K562 (cell line): ENCODE measurements around the gene ALB. TPM values are rescaled to one million over a fixed set of nuclear protein-coding genes. Genes with fewer than 3 reads are reported as not detected.

ENCODE experiments used
- ATAC-seq: fragments of 200-7000 bp; cut with Tn5 transposase; 3 replicates; pipeline ENCODE4 v1.9.1; 2020; ENCODE audit warnings: moderate library complexity
- BruUV-seq: library from RNA; stranded (reverse); fragments of 400-500 nt; replicated peaks from 2 replicates; lab custom pipeline; 2021; lab: Mats Ljungman, UMichigan
- CTCF ChIA-PET: fragments of 300-600 bp; formaldehyde crosslinking; extraction: SDS; loops from one replicate; lab custom pipeline; 2021; ENCODE audit warnings: low intra/inter-chr PET ratio; lab: Yijun Ruan, JAX
- POLR2A ChIA-PET: fragments of 300-600, 350-650 bp; sonication (Branson Sonifier 250); formaldehyde crosslinking; extraction: SDS; loops from one replicate; lab custom pipeline; 2021; ENCODE audit warnings: antibody characterized with exemption, inconsistent platforms; lab: Yijun Ruan, JAX
- DNase-seq, 4 experiments: peaks; one replicate each; pipeline versions ENCODE4 v3.0.0 to v3.0.0-alpha.2; 2011 to 2018; ENCODE audit warnings: low spot score in 3 of 4, mixed read lengths in 3 of 4; ENCODE audit errors: extremely low read depth in 1 of 4
- FAIRE-seq: peaks from 2 replicates; lab custom pipeline; 2011; peaks lifted over from hg19 to GRCh38; lab: Jason Lieb, UNC
- H2AFZ ChIP-seq: 2 replicates; pipeline ENCODE4 v1.6.0; 2011; ENCODE audit warnings: low read depth, low read length, control low read depth, inconsistent platforms
- H3K27ac ChIP-seq: fragments of 200-600 bp; 3 replicates; pipeline ENCODE4 v1.8.0; 2011; ENCODE audit warnings: low read depth, mild to moderate bottlenecking, control low read depth, inconsistent platforms, low read length, moderate library complexity, mixed read lengths; ENCODE audit errors: extremely low read depth
- H3K27me3 ChIP-seq, 2 experiments: fragments of 300-600 bp in 1 of 2; 2 replicates in 1 of 2; 3 replicates in 1 of 2; pipeline versions ENCODE4 v1.6.0 to v1.8.0; 2011; ENCODE audit warnings: inconsistent platforms in 2 of 2, low read length in 2 of 2, mild to moderate bottlenecking in 1 of 2, mixed read lengths in 1 of 2, moderate library complexity in 1 of 2; ENCODE audit not compliant: control insufficient read depth in 2 of 2, insufficient read depth in 2 of 2
- H3K36me3 ChIP-seq: fragments of 300-600 bp; 3 replicates; pipeline ENCODE4 v1.8.0; 2011; ENCODE audit warnings: mild to moderate bottlenecking, low read length, inconsistent platforms; ENCODE audit not compliant: control insufficient read depth, insufficient read depth
- H3K4me1 ChIP-seq, 2 experiments: fragments of 200-600 bp in 1 of 2; replicated peaks in 1 of 2; 2 replicates in 1 of 2; 3 replicates in 1 of 2; pipeline versions ENCODE4 v1.5.1 to v1.8.0; 2011; ENCODE audit warnings: inconsistent platforms in 2 of 2, low read length in 2 of 2, mild to moderate bottlenecking in 1 of 2, mixed read lengths in 1 of 2, moderate library complexity in 1 of 2; ENCODE audit not compliant: control insufficient read depth in 2 of 2, insufficient read depth in 2 of 2
- H3K4me2 ChIP-seq: 2 replicates; pipeline ENCODE4 v1.6.1; 2011; ENCODE audit warnings: low read length, control low read depth, inconsistent platforms, mixed read lengths; ENCODE audit not compliant: insufficient read depth
- H3K4me3 ChIP-seq: fragments of 200-600 bp; sonication (generic), shearing (Covaris generic); 2 replicates; pipeline ENCODE4 v1.5.1; 2016; ENCODE audit warnings: control low read depth, inconsistent platforms
- H3K79me2 ChIP-seq: fragments of 200-600 bp; 3 replicates; pipeline ENCODE4 v1.8.0; 2011; ENCODE audit warnings: low read length, inconsistent platforms; ENCODE audit not compliant: control insufficient read depth, insufficient read depth
- H3K9ac ChIP-seq, 2 experiments: 2 replicates each; pipeline versions ENCODE4 v1.6.0 to v1.6.1; 2011; ENCODE audit warnings: low read depth in 2 of 2, low read length in 2 of 2, control low read depth in 1 of 2, inconsistent platforms in 1 of 2, mild to moderate bottlenecking in 1 of 2, mixed read lengths in 1 of 2; ENCODE audit not compliant: insufficient read depth in 1 of 2
- H3K9me1 ChIP-seq: one replicate; pipeline ENCODE4 v1.6.0; 2011; ENCODE audit warnings: inconsistent platforms, mild to moderate bottlenecking, low read length, moderate library complexity; ENCODE audit not compliant: control insufficient read depth, insufficient read depth
- H3K9me3 ChIP-seq: replicated peaks from 2 replicates; pipeline ENCODE4 v1.5.1; 2011; ENCODE audit warnings: low read depth, low read length, inconsistent platforms; ENCODE audit not compliant: control insufficient read depth, insufficient read depth
- H4K20me1 ChIP-seq: replicated peaks from 2 replicates; pipeline ENCODE4 v1.6.1; 2011; ENCODE audit warnings: low read length, inconsistent platforms, mixed read lengths; ENCODE audit not compliant: control insufficient read depth, insufficient read depth
- BRD4 ChIP-seq: fragments of 200-600 bp; sonication (generic); IDR thresholded peaks from 2 replicates; pipeline ENCODE4 v1.6.1; 2017; ENCODE audit warnings: inconsistent platforms
- HDAC6 ChIP-seq: IDR thresholded peaks from 2 replicates; pipeline ENCODE4 v1.6.1; 2012; ENCODE audit warnings: low read depth, mild to moderate bottlenecking, control low read depth, inconsistent platforms, low read length, moderate library complexity
- KDM4B ChIP-seq, 2 experiments: fragments of 450-650 bp in 1 of 2; sonication (generic) in 1 of 2; IDR thresholded peaks; 2 replicates each; pipeline ENCODE4 v1.6.1; 2016 to 2017; ENCODE audit warnings: borderline replicate concordance in 2 of 2, antibody characterized with exemption in 1 of 2, low read depth in 1 of 2, mild to moderate bottlenecking in 1 of 2
- LCOR ChIP-seq: sonication (generic); formaldehyde crosslinking; IDR thresholded peaks from 2 replicates; pipeline ENCODE4 v1.8.0; 2022; ENCODE audit warnings: mild to moderate bottlenecking, missing genetic modification reagents
- MIER1 ChIP-seq: fragments of 450-650 bp; IDR thresholded peaks from 2 replicates; pipeline ENCODE4 v1.6.1; 2016; ENCODE audit warnings: antibody characterized with exemption, mild to moderate bottlenecking, low read depth
- SREBF1 ChIP-seq: fragments of 150-350 bp; IDR thresholded peaks from 2 replicates; pipeline ENCODE4 v1.6.1; 2014; ENCODE audit warnings: antibody characterized with exemption, low read depth, low read length, borderline replicate concordance
- SRF ChIP-seq, 2 experiments: fragments of 250-450, 450-650 bp in 1 of 2; sonication (Bioruptor Pico) in 1 of 2; sonication (generic) in 1 of 2; formaldehyde crosslinking; IDR thresholded peaks; 2 replicates each; pipeline versions ENCODE4 v1.5.0 to v1.5.1; 2020 to 2022; ENCODE audit warnings: mild to moderate bottlenecking in 1 of 2, missing genetic modification reagents in 1 of 2
- XRCC3 ChIP-seq: fragments of 450-650 bp; IDR thresholded peaks from 2 replicates; pipeline ENCODE4 v1.6.1; 2017; ENCODE audit warnings: mild to moderate bottlenecking, moderate library complexity
- ZBTB49 ChIP-seq: sonication (generic); formaldehyde crosslinking; IDR thresholded peaks from 2 replicates; pipeline ENCODE4 v1.8.0; 2022; ENCODE audit warnings: missing genetic modification reagents, mild to moderate bottlenecking, borderline replicate concordance
- ZNF277 ChIP-seq: fragments of 250-450 bp; sonication (Bioruptor Pico); IDR thresholded peaks from 2 replicates; pipeline ENCODE4 v1.8.0; 2022; ENCODE audit warnings: inconsistent platforms, mild to moderate bottlenecking, moderate library complexity, borderline replicate concordance
- ZNF511 ChIP-seq: sonication (generic); formaldehyde crosslinking; IDR thresholded peaks from 2 replicates; pipeline ENCODE4 v1.8.0; 2022; ENCODE audit warnings: mild to moderate bottlenecking, missing genetic modification reagents
- ZNF583 ChIP-seq: fragments of 250-450 bp; sonication (Bioruptor Pico); IDR thresholded peaks from 2 replicates; pipeline ENCODE4 v1.4.0; 2020
- WGBS: fragments of 100-300 bp; shearing (Covaris generic); methylation state at CpG from one replicate; pipeline ENCODE4 v1.1.6; 2016; ENCODE audit warnings: low coverage, mixed read lengths; ENCODE audit not compliant: insufficient coverage; ENCODE audit errors: missing lambda C conversion rate; 5-methylcytosine and 5-hydroxymethylcytosine counted together
- in situ Hi-C: fragments of 300-500 bp; cut with MboI; formaldehyde crosslinking; loops from 4 replicates; pipeline ENCODE4 v1.15.0; 2018; ENCODE audit warnings: inconsistent platforms, mixed read lengths
- intact Hi-C: fragments of 100-400 bp; cut with micrococcal nuclease; formaldehyde crosslinking; loops from 2 replicates; pipeline ENCODE4 v1.14.2; 2022
- polyA plus RNA-seq, 8 experiments: library from polyadenylated mRNA; depleted of rRNA in 4 of 8; stranded (reverse) in 5 of 8; unstranded in 3 of 8; fragments of >200 nt; fragmentation: Nextera tagmentation in 2 of 8; fragmentation: Illumina TruSeq in 1 of 8; extraction: Ambion mirVana in 2 of 8; extraction: Trizol in 1 of 8; gene quantifications; 2 replicates each; pipeline versions ENCODE4 v1.2.1 to v1.2.3, GENCODE V29; 2011 to 2014; ENCODE audit warnings: inconsistent platforms in 1 of 8, missing spikeins in 1 of 8
- total RNA-seq, 7 experiments: library from RNA; depleted of rRNA in 6 of 7; stranded (reverse); fragments of >200 nt in 6 of 7; fragmentation: Illumina TruSeq in 2 of 7; extraction: Trizol in 2 of 7; gene quantifications; 2 replicates each; pipeline versions ENCODE4 v1.2.1 to v1.2.3, GENCODE V29; 2011 to 2021; ENCODE audit warnings: low replicate concordance in 1 of 7
- TF ChIP-seq, protein P1 (sequence below): fragments of 450-650 bp; IDR thresholded peaks from 2 replicates; pipeline ENCODE4 v1.7.1; 2018; ENCODE audit warnings: mild to moderate bottlenecking, low read depth; ENCODE audit not compliant: partially characterized antibody
- TF ChIP-seq, protein P2 (sequence below): sonication (generic); formaldehyde crosslinking; IDR thresholded peaks from 2 replicates; pipeline ENCODE4 v1.5.0; 2020; ENCODE audit warnings: missing genetic modification reagents

Gene ALB
- total and polyA plus RNA-seq, 9 of the 15 experiments (the other 6 are each of a cell fraction or from before 2014, with no cell fraction given), result 0.04 to 18.5 (median 0.20) TPM; not detected in 2

DNA sequence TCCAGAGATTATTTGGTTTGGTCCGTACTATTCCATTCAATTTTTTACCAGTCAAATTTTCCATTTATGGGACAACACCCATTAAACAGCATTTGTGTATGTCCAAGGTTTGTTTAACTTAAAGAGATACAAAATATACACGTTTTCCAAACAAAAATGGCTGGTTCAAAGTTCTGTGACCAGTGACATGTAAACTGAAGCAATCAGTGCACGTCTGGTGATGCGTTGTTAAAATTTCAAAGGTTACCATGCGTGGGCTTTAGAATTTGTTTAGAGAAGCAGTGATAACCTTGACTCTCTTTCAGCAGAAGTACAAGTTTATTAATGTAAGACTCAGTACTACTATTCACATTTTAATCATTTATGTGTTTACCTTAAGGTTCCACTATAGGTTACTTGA, 25.2 kb upstream of the ALB start:
- in situ Hi-C loops, result no loop called here
- no peak for TF ChIP-seq LCOR (CRISPR knock-in tag)
- TF ChIP-seq HDAC6, result no peak
- TF ChIP-seq SREBF1, result no peak
- no peak for TF ChIP-seq BRD4
- TF ChIP-seq SRF (CRISPR knock-in tag; IDR thresholded peaks at IDR 0.05), result no peak
- no peak for TF ChIP-seq MIER1
- TF ChIP-seq XRCC3, result no peak
- TF ChIP-seq, protein P1, sequence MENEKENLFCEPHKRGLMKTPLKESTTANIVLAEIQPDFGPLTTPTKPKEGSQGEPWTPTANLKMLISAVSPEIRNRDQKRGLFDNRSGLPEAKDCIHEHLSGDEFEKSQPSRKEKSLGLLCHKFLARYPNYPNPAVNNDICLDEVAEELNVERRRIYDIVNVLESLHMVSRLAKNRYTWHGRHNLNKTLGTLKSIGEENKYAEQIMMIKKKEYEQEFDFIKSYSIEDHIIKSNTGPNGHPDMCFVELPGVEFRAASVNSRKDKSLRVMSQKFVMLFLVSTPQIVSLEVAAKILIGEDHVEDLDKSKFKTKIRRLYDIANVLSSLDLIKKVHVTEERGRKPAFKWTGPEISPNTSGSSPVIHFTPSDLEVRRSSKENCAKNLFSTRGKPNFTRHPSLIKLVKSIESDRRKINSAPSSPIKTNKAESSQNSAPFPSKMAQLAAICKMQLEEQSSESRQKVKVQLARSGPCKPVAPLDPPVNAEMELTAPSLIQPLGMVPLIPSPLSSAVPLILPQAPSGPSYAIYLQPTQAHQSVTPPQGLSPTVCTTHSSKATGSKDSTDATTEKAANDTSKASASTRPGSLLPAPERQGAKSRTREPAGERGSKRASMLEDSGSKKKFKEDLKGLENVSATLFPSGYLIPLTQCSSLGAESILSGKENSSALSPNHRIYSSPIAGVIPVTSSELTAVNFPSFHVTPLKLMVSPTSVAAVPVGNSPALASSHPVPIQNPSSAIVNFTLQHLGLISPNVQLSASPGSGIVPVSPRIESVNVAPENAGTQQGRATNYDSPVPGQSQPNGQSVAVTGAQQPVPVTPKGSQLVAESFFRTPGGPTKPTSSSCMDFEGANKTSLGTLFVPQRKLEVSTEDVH, result no peak
- no peak for TF ChIP-seq ZNF583 (CRISPR knock-in tag)
- TF ChIP-seq ZNF511 (CRISPR knock-in tag), result no peak
- TF ChIP-seq, protein P2, sequence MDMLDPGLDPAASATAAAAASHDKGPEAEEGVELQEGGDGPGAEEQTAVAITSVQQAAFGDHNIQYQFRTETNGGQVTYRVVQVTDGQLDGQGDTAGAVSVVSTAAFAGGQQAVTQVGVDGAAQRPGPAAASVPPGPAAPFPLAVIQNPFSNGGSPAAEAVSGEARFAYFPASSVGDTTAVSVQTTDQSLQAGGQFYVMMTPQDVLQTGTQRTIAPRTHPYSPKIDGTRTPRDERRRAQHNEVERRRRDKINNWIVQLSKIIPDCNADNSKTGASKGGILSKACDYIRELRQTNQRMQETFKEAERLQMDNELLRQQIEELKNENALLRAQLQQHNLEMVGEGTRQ (CRISPR knock-in tag), result no peak
- no peak for TF ChIP-seq ZBTB49
- TF ChIP-seq KDM4B (IDR thresholded peaks at IDR 0.05; ENCODE audit: borderline replicate concordance in 2 of 2, low read depth in 1 of 2), result no peak
- no peak for TF ChIP-seq ZNF277 (CRISPR knock-in tag)

More for the DNA sequence above, 25.2 kb upstream of the ALB start:
- no peak for FAIRE-seq
- H3K79me2 ChIP-seq, result no peaks in the 10 kb centered on the region
- H2AFZ ChIP-seq, result no peak overlapping the region
- no peaks in the 10 kb centered on the region for H3K9me1 ChIP-seq
- H3K27me3 ChIP-seq, result no peaks in the 10 kb centered on the region
- no peaks in the 10 kb centered on the region for H3K9me3 ChIP-seq
- POLR2A ChIA-PET, result no interaction called here
- no peak overlapping the region for H3K4me2 ChIP-seq
- no peak for ATAC-seq
- DNase-seq, result no peak
- no peak overlapping the region for H3K9ac ChIP-seq
- no peak overlapping the region for H3K4me3 ChIP-seq
- intact Hi-C loops, result no loop called here
- no peaks in the 10 kb centered on the region for H3K4me1 ChIP-seq
- CTCF ChIA-PET, result no interaction called here
- no peaks in the 10 kb centered on the region for H4K20me1 ChIP-seq
- no peak overlapping the region for H3K27ac ChIP-seq
- WGBS, result 55% methylated on average over 5 of the region's 5 CpGs
- no peaks in the 10 kb centered on the region for H3K36me3 ChIP-seq
- no TSS peak for BruUV-seq
